ENCODE data around the gene ZP2. TPM values are rescaled to one million over a fixed set of nuclear protein-coding genes. Genes with fewer than 3 reads are reported as not detected.

ZP2 gene
- total and polyA plus RNA-seq, 2 of the 4 experiments (the other 2 are of a cell fraction), result not detected

- Histone ChIP-seq H3K14ac (replicated peaks; ENCODE audit: low read depth, low read length) (no peak overlapping the region), H3K9me1 (ENCODE audit: insufficient read depth, low read length) (peaks cover 10% of the 10 kb centered on the region), H2BK120ac (ENCODE audit: low read depth, low read length) (no peak overlapping the region), H3K18ac (ENCODE audit: low read depth, low read length) (no peak overlapping the region), H3K4me3 (ENCODE audit: insufficient read depth, low read depth, low read length) (no peak overlapping the region), H3K23ac (ENCODE audit: low read depth, low read length) (no peak overlapping the region), H3K4me1 (ENCODE audit: control insufficient read depth, insufficient read depth, low read length) (peaks cover 4% of the 10 kb centered on the region; the same call in 1 of the 2 replicates), H4K91ac (ENCODE audit: insufficient read depth, low read depth, low read length) (no peak overlapping the region), H3K56ac (ENCODE audit: extremely low read depth, insufficient read depth, low read length) (no peak overlapping the region), H2AK9ac (replicated peaks; ENCODE audit: low read depth, low read length, poor library complexity) (no peak overlapping the region), H3K4ac (ENCODE audit: low read depth, low read length) (no peak overlapping the region), H3K27ac (ENCODE audit: insufficient read depth, low read length) (no peak overlapping the region), H3K27me3 (ENCODE audit: control insufficient read depth, insufficient read depth, low read length) (no peaks in the 10 kb centered on the region), H2BK20ac (ENCODE audit: low read depth, low read length) (no peak overlapping the region), H3K9ac (ENCODE audit: low read depth, low read length) (no peak overlapping the region), H3K36me3 (ENCODE audit: control insufficient read depth, insufficient read depth, low read length) (peaks cover 36% of the 10 kb centered on the region), H4K5ac (ENCODE audit: low read depth, low read length) (no peak overlapping the region), H3K79me1 (ENCODE audit: low read depth in 1 of 2, low read length in 2 of 2) (peaks cover 6 to 16% of the 10 kb centered on the region in 2 experiments; a peak in 3 of 4 replicates), H3K4me2 (ENCODE audit: low read depth, low read length) (no peak overlapping the region), H2BK5ac (ENCODE audit: low read depth, low read length, poor library complexity, severe bottlenecking) (no peak overlapping the region), H2AFZ (replicated peaks; ENCODE audit: low read length, poor library complexity) (no peak overlapping the region), H3K9me3 (ENCODE audit: control insufficient read depth, insufficient read depth, low read length) (no peaks in the 10 kb centered on the region), H2BK15ac (ENCODE audit: low read depth, low read length) (no peak overlapping the region), H4K20me1 (ENCODE audit: insufficient read depth, low read length) (peaks cover 7% of the 10 kb centered on the region; the same call in 1 of the 2 replicates), H2AK5ac (ENCODE audit: low read depth, low read length) (no peak overlapping the region), H4K8ac (ENCODE audit: low read depth in 2 of 2, low read length in 2 of 2) (no peak overlapping the region)
- intact Hi-C loops (cut with micrococcal nuclease), result no loop called here
- WGBS, 2 experiments (ENCODE audit: extremely low coverage in 2 of 2, insufficient read length in 1 of 2), result 94% methylated on average over 2 of the region's 3 CpGs; no CpG with 5 or more reads in 1 of the 2 experiments
- CTCF ChIA-PET, result no interaction called here
- POLR2A ChIA-PET (ENCODE audit: unreplicated experiment), result no interaction called here
- no peak for TF ChIP-seq NFE2L2 (IDR thresholded peaks at IDR 0.05; ENCODE audit: low read depth, low read length)
- no peak for TF ChIP-seq USF2 (IDR thresholded peaks at IDR 0.05; ENCODE audit: low read depth, low read length)
- TF ChIP-seq RFX5 (IDR thresholded peaks at IDR 0.05; ENCODE audit: low read depth, low read length), result no peak
- no peak for TF ChIP-seq FOS (IDR thresholded peaks at IDR 0.05; ENCODE audit: low read depth, low read length)
- TF ChIP-seq CEBPB (IDR thresholded peaks at IDR 0.05; ENCODE audit: low read depth, low read length), result no peak
- TF ChIP-seq CHD1 (IDR thresholded peaks at IDR 0.05; ENCODE audit: low read depth, low read length), result no peak
- TF ChIP-seq MXI1 (IDR thresholded peaks at IDR 0.05; ENCODE audit: borderline replicate concordance, low read depth, low read length), result no peak
- TF ChIP-seq MAZ (IDR thresholded peaks at IDR 0.05; ENCODE audit: borderline replicate concordance, low read depth, low read length), result no peak
- no peak for TF ChIP-seq RCOR1 (IDR thresholded peaks at IDR 0.05; ENCODE audit: insufficient replicate concordance, low read length)
- no peak for TF ChIP-seq BHLHE40 (IDR thresholded peaks at IDR 0.05; ENCODE audit: low read depth, low read length)
- no peak for TF ChIP-seq CTCF (conservative IDR thresholded peaks at IDR 0.05; ENCODE audit: low read depth, low read length)
- no peak for TF ChIP-seq SMC3 (IDR thresholded peaks at IDR 0.05; ENCODE audit: low read depth, low read length)
- ATAC-seq (ENCODE audit: low read depth) (no peak), DNase-seq (no peak)
- in situ Hi-C loops (cut with MboI; ENCODE audit: low sequenced_read_pairs), result loop anchor here (25.0 kb wide), 1 partner anchor 1165 kb away; no protein-coding TSS in a partner anchor
- dilution Hi-C loops (cut with HindIII; ENCODE audit: low sequenced_read_pairs, unreplicated experiment), result no loop called here
- no TSS peak for BruUV-seq (replicated peaks)
Observed at GRCh38 chr16:21172650-21173049, 38.7 kb downstream of the ZP2 start.
